ENCODE measurements around the gene MXD4. TPM values are rescaled to one million over a fixed set of nuclear protein-coding genes. Genes with fewer than 3 reads are reported as not detected.
A peak's percentile ranks its signal among the peaks of the same experiment; 100 is the strongest.

MXD4 gene
- total RNA-seq, 4 donors from 2014 or later = 38.8 to 86.4 (median 59.2) TPM

DNA sequence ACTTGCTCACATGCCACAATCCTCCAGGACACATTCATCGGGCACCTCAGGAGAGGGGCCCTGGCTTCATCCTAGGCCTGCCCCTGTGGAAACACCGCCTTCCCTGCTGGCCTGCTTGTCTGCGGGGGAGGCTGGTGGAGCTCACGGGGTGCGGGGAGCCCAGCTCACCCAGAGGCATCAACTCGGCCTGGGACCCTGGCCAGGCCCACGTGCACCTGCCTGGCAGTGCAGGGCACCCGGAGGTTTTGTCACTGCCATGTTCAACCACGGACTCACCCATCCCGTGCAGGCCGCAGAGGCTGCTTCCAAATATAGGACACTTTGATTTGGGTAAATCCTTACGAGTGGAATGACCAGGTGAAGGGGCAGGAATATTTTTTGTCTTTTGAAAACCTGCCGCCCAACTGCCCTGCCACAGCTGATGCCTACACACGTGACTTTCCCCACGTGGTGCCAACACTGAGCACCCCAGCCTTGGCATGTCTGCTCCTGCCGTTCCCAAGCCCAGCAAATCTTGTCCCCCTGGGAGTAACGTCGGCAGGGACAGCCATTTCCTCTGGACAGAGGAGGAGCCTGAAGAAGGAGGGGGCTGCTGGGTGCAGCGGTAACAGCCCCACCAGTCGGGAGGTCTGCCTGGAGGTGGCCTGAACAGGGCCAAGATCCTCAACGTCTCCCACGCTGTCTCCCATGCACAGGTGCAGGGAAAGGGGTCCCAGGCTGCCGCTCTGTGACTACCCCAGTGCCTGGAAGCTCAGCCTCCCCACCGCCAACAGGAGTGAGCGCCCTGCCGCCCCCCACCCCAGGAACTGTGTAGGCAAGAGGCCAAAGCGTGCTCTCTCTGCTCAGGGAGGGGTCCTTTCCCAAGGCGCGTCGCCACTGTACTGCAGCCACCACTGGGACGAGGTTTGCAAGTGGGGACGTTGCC lies 8.5 kb downstream of the MXD4 start:
- peak; percentile 55 for DNase-seq (ENCODE audit: extremely low spot score)
- intact Hi-C loops (cut with DNase I) = no loop called here
- H3K36me3 ChIP-seq = peaks cover 42 to 71% (median 67%) of the 10 kb centered on the region in 4 donors

DNA sequence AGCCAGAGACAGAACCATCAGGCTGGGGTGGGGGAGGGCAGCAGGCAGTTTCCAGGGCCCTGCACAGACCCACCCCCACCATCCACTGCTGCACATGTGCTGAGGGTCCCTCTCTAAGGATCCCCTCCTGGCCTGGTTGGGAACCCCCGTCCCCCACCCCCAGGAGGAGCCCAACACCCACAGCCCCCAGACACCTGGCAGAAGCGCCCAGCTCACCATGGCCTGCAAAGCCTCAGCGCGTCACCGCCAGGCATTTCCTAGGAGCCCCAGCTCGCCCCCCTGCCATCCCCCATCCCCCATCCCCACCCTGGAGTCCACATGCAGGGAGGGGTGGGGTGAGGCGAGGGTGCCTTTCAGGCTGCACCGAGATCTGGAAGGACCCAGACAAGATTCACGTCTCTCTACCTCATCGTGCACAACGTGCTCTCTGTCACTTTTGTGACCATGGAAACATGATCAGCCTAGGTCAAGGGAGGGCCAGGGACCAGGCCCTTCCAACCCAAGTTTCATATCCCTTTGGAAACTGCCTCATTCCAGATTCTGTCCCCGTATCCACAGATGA lies 9.3 kb downstream of the MXD4 start:
- peak; percentile 17 for DNase-seq (ENCODE audit: extremely low spot score)
- H3K36me3 ChIP-seq = peaks cover 43 to 78% (median 75%) of the 10 kb centered on the region in 4 donors

More for the DNA sequence above, 8.5 kb downstream of the MXD4 start:
- WGBS = 77% methylated on average over 22 of the region's 32 CpGs
- Histone ChIP-seq H3K4me1 (peaks cover 39 to 53% (median 46%) of the 10 kb centered on the region in 4 donors), H3K27ac (replicated peaks in 1 of 4) (no peak overlapping the region), H3K9me3 (no peaks in the 10 kb centered on the region), H3K4me3 (no peak overlapping the region), H3K27me3 (no peaks in the 10 kb centered on the region)
- TF ChIP-seq POLR2A (IDR thresholded peaks at IDR 0.05; ENCODE audit: low read depth) = no peak
- TF ChIP-seq POLR2AphosphoS5 (IDR thresholded peaks at IDR 0.05) = no peak

GRCh38 chr4:2251795-2252529 lies 9.9 kb downstream of the MXD4 start:
- DNase-seq (ENCODE audit: extremely low spot score) = peak; percentile 34
- H3K36me3 ChIP-seq = peaks cover 43 to 85% (median 81%) of the 10 kb centered on the region in 4 donors
- 92% methylated on average over 10 of the region's 16 CpGs for WGBS
- no peak overlapping the region for H3K27ac ChIP-seq (replicated peaks in 1 of 4)
- TF ChIP-seq POLR2AphosphoS5 (IDR thresholded peaks at IDR 0.05) (no peak), POLR2A (IDR thresholded peaks at IDR 0.05; ENCODE audit: low read depth) (no peak), EP300 (IDR thresholded peaks at IDR 0.05) (no peak)
- TF ChIP-seq, protein P1, sequence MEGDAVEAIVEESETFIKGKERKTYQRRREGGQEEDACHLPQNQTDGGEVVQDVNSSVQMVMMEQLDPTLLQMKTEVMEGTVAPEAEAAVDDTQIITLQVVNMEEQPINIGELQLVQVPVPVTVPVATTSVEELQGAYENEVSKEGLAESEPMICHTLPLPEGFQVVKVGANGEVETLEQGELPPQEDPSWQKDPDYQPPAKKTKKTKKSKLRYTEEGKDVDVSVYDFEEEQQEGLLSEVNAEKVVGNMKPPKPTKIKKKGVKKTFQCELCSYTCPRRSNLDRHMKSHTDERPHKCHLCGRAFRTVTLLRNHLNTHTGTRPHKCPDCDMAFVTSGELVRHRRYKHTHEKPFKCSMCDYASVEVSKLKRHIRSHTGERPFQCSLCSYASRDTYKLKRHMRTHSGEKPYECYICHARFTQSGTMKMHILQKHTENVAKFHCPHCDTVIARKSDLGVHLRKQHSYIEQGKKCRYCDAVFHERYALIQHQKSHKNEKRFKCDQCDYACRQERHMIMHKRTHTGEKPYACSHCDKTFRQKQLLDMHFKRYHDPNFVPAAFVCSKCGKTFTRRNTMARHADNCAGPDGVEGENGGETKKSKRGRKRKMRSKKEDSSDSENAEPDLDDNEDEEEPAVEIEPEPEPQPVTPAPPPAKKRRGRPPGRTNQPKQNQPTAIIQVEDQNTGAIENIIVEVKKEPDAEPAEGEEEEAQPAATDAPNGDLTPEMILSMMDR (IDR thresholded peaks at IDR 0.05) = no peak
- H3K27me3 ChIP-seq = no peaks in the 10 kb centered on the region
- H3K4me3 ChIP-seq = no peak overlapping the region
- intact Hi-C loops (cut with DNase I) = no loop called here
- peaks cover 25 to 38% (median 31%) of the 10 kb centered on the region in 4 donors for H3K4me1 ChIP-seq
- no peaks in the 10 kb centered on the region for H3K9me3 ChIP-seq

More for the DNA sequence above, 9.3 kb downstream of the MXD4 start:
- Histone ChIP-seq H3K9me3 (no peaks in the 10 kb centered on the region), H3K27me3 (no peaks in the 10 kb centered on the region), H3K27ac (replicated peaks in 1 of 4) (no peak overlapping the region), H3K4me3 (no peak overlapping the region), H3K4me1 (peaks cover 31 to 44% (median 38%) of the 10 kb centered on the region in 4 donors)
- 76% methylated on average over 4 of the region's 12 CpGs for WGBS
- intact Hi-C loops (cut with DNase I) = no loop called here
- TF ChIP-seq POLR2AphosphoS5 (IDR thresholded peaks at IDR 0.05) = no peak
- TF ChIP-seq EP300 (IDR thresholded peaks at IDR 0.05) = no peak
- TF ChIP-seq POLR2A (IDR thresholded peaks at IDR 0.05; ENCODE audit: low read depth) = no peak
- TF ChIP-seq, protein P1 (IDR thresholded peaks at IDR 0.05) = no peak

DNA sequence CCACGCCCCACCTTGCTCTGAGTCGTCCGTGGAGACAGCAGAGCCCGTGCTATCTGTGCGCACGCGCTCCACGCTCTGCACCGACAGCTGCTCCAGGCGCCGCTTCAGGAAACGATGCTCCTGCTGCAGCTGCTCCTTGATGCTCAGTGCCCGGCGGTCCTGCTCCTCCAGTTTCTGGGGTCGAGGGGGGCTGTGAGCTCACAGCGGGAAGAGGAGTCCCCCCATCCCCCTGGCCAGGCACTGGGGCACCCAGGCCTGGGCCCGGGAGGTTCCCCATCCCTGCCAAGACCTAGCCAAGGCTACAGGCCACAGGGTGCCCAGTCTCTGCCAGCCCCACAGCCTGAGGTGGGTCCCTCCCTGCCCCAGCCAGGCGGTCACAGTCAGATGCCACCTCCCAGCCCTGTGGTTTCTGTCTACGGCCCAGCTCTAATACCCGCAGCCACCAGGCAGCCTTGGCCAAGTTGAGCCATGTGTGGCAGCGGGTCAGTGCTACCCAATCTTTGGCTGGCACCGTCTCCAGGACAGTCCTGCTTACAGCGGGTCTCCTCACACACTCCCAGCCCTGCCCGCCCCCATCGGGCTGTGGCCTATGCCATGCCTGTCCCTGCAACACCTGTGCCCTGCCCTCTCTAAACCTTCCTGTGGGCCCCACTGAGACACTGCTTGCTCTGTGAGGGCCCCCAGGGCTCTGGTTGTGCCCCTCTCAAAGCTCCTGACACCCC lies 10.7 kb downstream of the MXD4 start:
- WGBS = 94% methylated on average over 14 of the region's 25 CpGs
- no peaks in the 10 kb centered on the region for H3K27me3 ChIP-seq
- H3K27ac ChIP-seq (replicated peaks in 1 of 4) = no peak overlapping the region
- DNase-seq (ENCODE audit: extremely low spot score) = peak; percentile 82
- no peaks in the 10 kb centered on the region for H3K9me3 ChIP-seq
- peaks cover 43 to 89% (median 86%) of the 10 kb centered on the region in 4 donors for H3K36me3 ChIP-seq
- peaks cover 17 to 31% (median 24%) of the 10 kb centered on the region in 4 donors for H3K4me1 ChIP-seq
- no peak overlapping the region for H3K4me3 ChIP-seq
- TF ChIP-seq EP300 (IDR thresholded peaks at IDR 0.05) (no peak), POLR2A (IDR thresholded peaks at IDR 0.05; ENCODE audit: low read depth) (no peak), POLR2AphosphoS5 (IDR thresholded peaks at IDR 0.05) (no peak)
- TF ChIP-seq, protein P1 (IDR thresholded peaks at IDR 0.05) = no peak
- intact Hi-C loops (cut with DNase I) = no loop called here

Data from esophagus muscularis mucosa (tissue), 4 donors.